ENCODE measurements around the gene BRIP1. TPM values are rescaled to one million over a fixed set of nuclear protein-coding genes. Genes with fewer than 3 reads are reported as not detected.

The BRIP1 gene
- total and polyA plus RNA-seq, 2 experiments from 2014 or later, result 8.0 to 23.1 TPM

DNA sequence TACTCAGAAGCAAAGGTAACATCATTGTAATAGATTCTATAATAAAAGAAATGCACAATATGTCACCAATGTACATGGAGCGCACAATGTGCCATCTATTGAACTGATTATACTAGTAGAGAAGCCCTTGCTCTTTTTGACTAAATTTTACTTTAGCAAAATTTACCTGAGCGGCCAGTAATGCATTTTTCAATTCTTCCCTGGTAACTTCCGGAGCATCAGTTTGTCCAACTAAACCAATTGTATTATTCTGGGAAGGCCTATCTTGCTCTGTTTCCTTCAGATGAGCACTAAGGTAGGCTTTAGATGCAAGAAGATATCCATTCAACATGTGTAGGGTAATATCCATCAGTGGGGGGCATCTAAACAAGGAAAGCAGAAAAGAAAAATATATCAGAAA is 8.8 kb upstream of the BRIP1 start:
- no peaks in the 10 kb centered on the region for H3K79me2 ChIP-seq (replicated peaks; ENCODE audit: insufficient read depth)
- no peaks in the 10 kb centered on the region for H3F3A ChIP-seq (replicated peaks; ENCODE audit: low read depth)
- no peaks in the 10 kb centered on the region for H3K9me2 ChIP-seq (ENCODE audit: insufficient read depth)
- H3K4me3 Mint-ChIP-seq, result no peak overlapping the region
- no peak overlapping the region for H2AFZ ChIP-seq
- no peak overlapping the region for H3K4me2 ChIP-seq
- TF ChIP-seq STAT1 (IDR thresholded peaks at IDR 0.05; ENCODE audit: unreplicated experiment), result no peak
- TF ChIP-seq, protein P1, sequence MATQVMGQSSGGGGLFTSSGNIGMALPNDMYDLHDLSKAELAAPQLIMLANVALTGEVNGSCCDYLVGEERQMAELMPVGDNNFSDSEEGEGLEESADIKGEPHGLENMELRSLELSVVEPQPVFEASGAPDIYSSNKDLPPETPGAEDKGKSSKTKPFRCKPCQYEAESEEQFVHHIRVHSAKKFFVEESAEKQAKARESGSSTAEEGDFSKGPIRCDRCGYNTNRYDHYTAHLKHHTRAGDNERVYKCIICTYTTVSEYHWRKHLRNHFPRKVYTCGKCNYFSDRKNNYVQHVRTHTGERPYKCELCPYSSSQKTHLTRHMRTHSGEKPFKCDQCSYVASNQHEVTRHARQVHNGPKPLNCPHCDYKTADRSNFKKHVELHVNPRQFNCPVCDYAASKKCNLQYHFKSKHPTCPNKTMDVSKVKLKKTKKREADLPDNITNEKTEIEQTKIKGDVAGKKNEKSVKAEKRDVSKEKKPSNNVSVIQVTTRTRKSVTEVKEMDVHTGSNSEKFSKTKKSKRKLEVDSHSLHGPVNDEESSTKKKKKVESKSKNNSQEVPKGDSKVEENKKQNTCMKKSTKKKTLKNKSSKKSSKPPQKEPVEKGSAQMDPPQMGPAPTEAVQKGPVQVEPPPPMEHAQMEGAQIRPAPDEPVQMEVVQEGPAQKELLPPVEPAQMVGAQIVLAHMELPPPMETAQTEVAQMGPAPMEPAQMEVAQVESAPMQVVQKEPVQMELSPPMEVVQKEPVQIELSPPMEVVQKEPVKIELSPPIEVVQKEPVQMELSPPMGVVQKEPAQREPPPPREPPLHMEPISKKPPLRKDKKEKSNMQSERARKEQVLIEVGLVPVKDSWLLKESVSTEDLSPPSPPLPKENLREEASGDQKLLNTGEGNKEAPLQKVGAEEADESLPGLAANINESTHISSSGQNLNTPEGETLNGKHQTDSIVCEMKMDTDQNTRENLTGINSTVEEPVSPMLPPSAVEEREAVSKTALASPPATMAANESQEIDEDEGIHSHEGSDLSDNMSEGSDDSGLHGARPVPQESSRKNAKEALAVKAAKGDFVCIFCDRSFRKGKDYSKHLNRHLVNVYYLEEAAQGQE (IDR thresholded peaks at IDR 0.05; ENCODE audit: unreplicated experiment), result no peak
- no peak for TF ChIP-seq EZH2 (IDR thresholded peaks at IDR 0.05; ENCODE audit: low read depth, unreplicated experiment)
- TF ChIP-seq EZH2phosphoT487 (IDR thresholded peaks at IDR 0.05; ENCODE audit: unreplicated experiment), result no peak
- H3K36me3 Mint-ChIP-seq (ENCODE audit: low read depth), result peaks cover 6% of the 10 kb centered on the region; the same call in 2 of the 3 replicates
- H4K20me1 ChIP-seq (replicated peaks; ENCODE audit: insufficient read depth), result no peaks in the 10 kb centered on the region
- DNase-seq (ENCODE audit: low spot score), result no peak
- no peak overlapping the region for H3K4me3 ChIP-seq
- no peak overlapping the region for H3K27ac Mint-ChIP-seq
- no peak for ATAC-seq
- no peaks in the 10 kb centered on the region for H3K4me1 Mint-ChIP-seq
- no peak overlapping the region for H3K27ac ChIP-seq (ENCODE audit: low read depth)
- no peaks in the 10 kb centered on the region for H3K9me3 Mint-ChIP-seq
- no peaks in the 10 kb centered on the region for H3K27me3 Mint-ChIP-seq (ENCODE audit: insufficient read depth, low read depth, poor library complexity)
- H3K36me3 ChIP-seq (ENCODE audit: insufficient read depth), result peaks cover 14% of the 10 kb centered on the region
- no peaks in the 10 kb centered on the region for H3K27me3 ChIP-seq (ENCODE audit: insufficient read depth)
- no peaks in the 10 kb centered on the region for H3K4me1 ChIP-seq (ENCODE audit: insufficient read depth)

DNA sequence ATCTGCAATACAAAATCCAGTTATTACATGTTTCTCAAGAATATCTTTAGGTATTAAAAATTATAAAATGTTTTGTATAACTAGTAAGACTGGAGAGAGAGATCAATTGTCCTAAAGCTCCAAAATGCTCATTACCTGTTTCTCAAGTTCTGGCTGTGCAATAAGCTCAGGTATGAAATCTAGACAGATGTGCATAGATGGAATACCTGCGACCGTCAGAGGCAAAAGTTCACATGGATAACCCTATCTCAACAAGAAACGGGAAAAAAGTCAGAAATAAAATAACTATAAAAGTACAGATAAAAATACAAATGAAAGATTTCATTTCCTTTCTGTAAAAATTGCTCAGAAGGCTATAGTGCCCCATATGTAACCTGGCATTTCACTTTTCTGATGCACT is 5.8 kb upstream of the BRIP1 start:
- peaks cover 8% of the 10 kb centered on the region; the same call in 2 of the 3 replicates for H3K36me3 Mint-ChIP-seq (ENCODE audit: low read depth)
- Histone ChIP-seq H3K4me2 (no peak overlapping the region), H3K27me3 (ENCODE audit: insufficient read depth) (no peaks in the 10 kb centered on the region), H3K9me2 (ENCODE audit: insufficient read depth) (no peaks in the 10 kb centered on the region), H4K20me1 (replicated peaks; ENCODE audit: insufficient read depth) (no peaks in the 10 kb centered on the region), H3K36me3 (ENCODE audit: insufficient read depth) (peaks cover 9% of the 10 kb centered on the region; the same call in 1 of the 2 replicates), H3K27ac (ENCODE audit: low read depth) (no peak overlapping the region), H3K4me1 (ENCODE audit: insufficient read depth) (no peaks in the 10 kb centered on the region), H3K79me2 (replicated peaks; ENCODE audit: insufficient read depth) (no peaks in the 10 kb centered on the region), H3F3A (replicated peaks; ENCODE audit: low read depth) (no peaks in the 10 kb centered on the region), H3K4me3 (no peak overlapping the region), H2AFZ (no peak overlapping the region)
- TF ChIP-seq CREB1 (CRISPR knock-in tag; IDR thresholded peaks at IDR 0.05; ENCODE audit: low read depth), result no peak
- TF ChIP-seq, protein P2, sequence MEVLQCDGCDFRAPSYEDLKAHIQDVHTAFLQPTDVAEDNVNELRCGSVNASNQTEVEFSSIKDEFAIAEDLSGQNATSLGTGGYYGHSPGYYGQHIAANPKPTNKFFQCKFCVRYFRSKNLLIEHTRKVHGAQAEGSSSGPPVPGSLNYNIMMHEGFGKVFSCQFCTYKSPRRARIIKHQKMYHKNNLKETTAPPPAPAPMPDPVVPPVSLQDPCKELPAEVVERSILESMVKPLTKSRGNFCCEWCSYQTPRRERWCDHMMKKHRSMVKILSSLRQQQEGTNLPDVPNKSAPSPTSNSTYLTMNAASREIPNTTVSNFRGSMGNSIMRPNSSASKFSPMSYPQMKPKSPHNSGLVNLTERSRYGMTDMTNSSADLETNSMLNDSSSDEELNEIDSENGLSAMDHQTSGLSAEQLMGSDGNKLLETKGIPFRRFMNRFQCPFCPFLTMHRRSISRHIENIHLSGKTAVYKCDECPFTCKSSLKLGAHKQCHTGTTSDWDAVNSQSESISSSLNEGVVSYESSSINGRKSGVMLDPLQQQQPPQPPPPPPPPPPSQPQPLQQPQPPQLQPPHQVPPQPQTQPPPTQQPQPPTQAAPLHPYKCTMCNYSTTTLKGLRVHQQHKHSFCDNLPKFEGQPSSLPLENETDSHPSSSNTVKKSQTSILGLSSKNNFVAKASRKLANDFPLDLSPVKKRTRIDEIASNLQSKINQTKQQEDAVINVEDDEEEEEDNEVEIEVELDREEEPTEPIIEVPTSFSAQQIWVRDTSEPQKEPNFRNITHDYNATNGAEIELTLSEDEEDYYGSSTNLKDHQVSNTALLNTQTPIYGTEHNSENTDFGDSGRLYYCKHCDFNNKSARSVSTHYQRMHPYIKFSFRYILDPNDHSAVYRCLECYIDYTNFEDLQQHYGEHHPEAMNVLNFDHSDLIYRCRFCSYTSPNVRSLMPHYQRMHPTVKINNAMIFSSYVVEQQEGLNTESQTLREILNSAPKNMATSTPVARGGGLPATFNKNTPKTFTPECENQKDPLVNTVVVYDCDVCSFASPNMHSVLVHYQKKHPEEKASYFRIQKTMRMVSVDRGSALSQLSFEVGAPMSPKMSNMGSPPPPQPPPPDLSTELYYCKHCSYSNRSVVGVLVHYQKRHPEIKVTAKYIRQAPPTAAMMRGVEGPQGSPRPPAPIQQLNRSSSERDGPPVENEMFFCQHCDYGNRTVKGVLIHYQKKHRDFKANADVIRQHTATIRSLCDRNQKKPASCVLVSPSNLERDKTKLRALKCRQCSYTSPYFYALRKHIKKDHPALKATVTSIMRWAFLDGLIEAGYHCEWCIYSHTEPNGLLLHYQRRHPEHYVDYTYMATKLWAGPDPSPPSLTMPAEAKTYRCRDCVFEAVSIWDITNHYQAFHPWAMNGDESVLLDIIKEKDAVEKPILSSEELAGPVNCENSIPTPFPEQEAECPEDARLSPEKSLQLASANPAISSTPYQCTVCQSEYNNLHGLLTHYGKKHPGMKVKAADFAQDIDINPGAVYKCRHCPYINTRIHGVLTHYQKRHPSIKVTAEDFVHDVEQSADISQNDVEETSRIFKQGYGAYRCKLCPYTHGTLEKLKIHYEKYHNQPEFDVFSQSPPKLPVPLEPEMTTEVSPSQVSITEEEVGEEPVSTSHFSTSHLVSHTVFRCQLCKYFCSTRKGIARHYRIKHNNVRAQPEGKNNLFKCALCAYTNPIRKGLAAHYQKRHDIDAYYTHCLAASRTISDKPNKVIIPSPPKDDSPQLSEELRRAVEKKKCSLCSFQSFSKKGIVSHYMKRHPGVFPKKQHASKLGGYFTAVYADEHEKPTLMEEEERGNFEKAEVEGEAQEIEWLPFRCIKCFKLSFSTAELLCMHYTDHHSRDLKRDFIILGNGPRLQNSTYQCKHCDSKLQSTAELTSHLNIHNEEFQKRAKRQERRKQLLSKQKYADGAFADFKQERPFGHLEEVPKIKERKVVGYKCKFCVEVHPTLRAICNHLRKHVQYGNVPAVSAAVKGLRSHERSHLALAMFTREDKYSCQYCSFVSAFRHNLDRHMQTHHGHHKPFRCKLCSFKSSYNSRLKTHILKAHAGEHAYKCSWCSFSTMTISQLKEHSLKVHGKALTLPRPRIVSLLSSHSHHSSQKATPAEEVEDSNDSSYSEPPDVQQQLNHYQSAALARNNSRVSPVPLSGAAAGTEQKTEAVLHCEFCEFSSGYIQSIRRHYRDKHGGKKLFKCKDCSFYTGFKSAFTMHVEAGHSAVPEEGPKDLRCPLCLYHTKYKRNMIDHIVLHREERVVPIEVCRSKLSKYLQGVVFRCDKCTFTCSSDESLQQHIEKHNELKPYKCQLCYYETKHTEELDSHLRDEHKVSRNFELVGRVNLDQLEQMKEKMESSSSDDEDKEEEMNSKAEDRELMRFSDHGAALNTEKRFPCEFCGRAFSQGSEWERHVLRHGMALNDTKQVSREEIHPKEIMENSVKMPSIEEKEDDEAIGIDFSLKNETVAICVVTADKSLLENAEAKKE (CRISPR knock-in tag; IDR thresholded peaks at IDR 0.05), result no peak
- H3K9me3 Mint-ChIP-seq, result no peaks in the 10 kb centered on the region
- no peak overlapping the region for H3K27ac Mint-ChIP-seq
- ATAC-seq (no peak), DNase-seq (ENCODE audit: low spot score) (no peak)
- no peak overlapping the region for H3K4me3 Mint-ChIP-seq
- no peaks in the 10 kb centered on the region for H3K27me3 Mint-ChIP-seq (ENCODE audit: insufficient read depth, low read depth, poor library complexity)
- H3K4me1 Mint-ChIP-seq, result peaks cover 4% of the 10 kb centered on the region; the same call in 2 of the 3 replicates

All from GM23338 (cell line).